GM12801 (cell line): ENCODE data around the gene IL1B.

Experiments used
- TF ChIP-seq, protein P1 (sequence below): IDR thresholded peaks from one replicate; pipeline ENCODE4 v1.5.1; 2011; ENCODE audit warnings: control low read depth; ENCODE audit not compliant: insufficient read length; ENCODE audit errors: extremely low read depth

IL1B gene

DNA sequence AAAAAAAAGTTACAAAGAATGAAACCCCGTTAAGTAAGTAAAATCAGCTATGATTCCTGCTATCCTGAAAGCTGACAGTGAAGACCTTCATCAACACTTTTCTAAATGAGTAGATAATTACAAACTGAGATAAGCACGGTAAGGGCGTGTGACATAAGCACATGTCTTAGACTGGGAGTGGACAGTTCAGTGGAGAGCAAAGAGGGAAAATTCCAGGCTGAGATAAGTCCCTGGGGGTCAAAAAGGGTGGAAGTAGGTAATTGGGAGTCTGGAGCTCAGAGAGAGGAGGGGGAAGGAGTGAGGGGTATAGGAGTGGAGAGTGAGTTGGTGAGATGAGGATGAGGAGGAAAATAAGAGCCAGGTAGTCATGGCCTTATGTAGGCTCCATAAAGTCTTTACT lies 47.9 kb downstream of the IL1B start:
- TF ChIP-seq, protein P1, sequence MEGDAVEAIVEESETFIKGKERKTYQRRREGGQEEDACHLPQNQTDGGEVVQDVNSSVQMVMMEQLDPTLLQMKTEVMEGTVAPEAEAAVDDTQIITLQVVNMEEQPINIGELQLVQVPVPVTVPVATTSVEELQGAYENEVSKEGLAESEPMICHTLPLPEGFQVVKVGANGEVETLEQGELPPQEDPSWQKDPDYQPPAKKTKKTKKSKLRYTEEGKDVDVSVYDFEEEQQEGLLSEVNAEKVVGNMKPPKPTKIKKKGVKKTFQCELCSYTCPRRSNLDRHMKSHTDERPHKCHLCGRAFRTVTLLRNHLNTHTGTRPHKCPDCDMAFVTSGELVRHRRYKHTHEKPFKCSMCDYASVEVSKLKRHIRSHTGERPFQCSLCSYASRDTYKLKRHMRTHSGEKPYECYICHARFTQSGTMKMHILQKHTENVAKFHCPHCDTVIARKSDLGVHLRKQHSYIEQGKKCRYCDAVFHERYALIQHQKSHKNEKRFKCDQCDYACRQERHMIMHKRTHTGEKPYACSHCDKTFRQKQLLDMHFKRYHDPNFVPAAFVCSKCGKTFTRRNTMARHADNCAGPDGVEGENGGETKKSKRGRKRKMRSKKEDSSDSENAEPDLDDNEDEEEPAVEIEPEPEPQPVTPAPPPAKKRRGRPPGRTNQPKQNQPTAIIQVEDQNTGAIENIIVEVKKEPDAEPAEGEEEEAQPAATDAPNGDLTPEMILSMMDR: no peak

DNA sequence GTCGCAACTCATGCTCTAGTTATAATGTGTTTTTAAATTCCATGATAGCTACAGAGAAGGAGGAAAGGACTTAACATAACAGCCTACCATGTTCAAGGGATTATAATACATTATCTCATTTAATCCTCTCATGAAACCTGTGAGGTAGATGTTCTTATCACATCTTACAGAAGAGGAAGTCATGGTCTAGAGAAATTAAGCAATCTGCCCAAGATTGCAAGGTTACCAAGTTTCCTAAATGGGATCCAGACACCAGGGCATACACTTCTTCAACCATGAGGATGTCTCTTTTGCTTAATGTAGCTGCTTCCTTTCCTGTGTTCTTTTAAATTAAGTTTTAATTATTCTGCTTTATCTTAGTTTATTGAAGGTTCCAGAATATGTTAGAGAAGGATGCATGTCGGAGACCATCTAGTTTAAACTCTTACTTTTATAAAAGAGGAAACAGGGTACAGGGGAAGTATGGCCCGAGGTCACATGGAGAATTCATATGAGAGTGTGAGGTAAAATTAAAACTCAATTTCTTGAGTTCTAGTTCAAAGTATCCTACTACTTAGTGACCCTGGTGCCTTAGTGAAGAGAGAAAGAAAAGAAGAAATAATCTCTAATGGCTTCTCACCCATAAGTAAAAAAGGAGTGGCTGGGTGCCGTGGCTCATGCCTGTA lies 48.7 kb downstream of the IL1B start:
- TF ChIP-seq, protein P1: no peak

DNA sequence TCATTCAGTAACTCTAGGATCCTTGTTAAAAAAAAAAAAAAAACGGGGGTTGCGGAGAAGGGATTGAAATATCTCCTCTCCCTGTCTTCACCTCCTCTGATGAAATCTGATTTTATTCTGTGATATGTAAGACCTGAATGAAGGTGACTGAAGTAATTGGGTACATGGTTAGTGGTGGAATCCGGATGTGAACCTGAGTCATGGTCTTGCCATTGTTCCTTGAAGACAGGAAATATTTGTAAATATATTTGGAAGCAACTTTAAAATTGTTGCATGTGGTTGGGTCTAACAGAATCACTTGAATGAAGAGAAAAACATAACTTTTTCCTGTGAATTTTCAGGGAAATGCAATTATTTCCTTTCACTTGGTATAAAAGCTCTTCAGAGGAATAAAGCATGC lies 49.3 kb downstream of the IL1B start:
- TF ChIP-seq, protein P1: no peak

DNA sequence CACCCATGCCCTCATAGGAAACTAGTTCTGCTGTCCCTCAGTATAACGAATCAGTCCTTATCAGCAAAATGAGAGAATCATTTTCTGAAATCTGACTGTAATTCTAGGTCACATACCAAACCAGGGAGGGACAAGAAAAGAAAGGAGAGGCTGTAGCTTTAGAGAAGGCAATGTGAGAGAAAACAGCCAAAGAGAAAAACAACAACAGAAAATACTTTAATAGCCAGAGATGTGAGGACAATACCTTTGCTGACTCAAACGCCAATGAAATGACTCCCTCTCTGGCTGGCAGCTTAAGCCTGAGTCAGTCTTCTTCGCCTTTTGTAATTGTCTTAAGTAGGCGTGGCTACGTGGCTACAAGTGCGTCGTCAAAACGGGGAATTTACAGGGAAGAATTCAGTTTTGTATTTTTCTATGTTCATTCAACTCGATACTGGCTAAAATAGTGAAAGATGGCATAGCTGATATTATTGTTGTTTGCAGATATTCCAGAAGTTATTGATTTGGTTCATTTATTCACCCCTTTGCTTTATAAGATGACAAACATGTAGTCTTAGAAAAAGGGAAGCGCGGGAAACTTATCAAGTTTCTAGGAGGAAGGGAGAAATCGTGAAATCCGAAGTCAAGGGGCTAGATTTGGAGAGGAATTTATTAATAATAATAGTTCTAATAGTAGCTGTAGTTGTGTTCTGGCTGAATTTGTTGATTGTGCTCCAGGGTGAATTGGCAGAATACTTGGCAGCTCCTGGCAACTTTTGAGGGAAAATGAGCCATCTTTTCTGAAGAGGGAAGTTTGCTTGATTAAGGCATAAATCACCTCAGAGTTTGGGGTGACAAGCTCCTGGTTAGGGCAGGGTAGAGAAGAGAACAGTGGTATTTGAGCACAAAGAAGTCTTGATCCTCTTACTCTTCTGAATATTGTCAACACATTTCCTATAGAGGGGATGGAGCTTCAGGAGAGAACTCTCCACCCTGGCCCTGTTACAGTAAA lies 52.1 kb downstream of the IL1B start, which contains the start of gene IL1A:
TSS of gene IL1A (minus strand) at position 295 of the 991 bp plus-strand sequence. CDS start 723 bp downstream, outside the sequence.
- TF ChIP-seq, protein P1: no peak

DNA sequence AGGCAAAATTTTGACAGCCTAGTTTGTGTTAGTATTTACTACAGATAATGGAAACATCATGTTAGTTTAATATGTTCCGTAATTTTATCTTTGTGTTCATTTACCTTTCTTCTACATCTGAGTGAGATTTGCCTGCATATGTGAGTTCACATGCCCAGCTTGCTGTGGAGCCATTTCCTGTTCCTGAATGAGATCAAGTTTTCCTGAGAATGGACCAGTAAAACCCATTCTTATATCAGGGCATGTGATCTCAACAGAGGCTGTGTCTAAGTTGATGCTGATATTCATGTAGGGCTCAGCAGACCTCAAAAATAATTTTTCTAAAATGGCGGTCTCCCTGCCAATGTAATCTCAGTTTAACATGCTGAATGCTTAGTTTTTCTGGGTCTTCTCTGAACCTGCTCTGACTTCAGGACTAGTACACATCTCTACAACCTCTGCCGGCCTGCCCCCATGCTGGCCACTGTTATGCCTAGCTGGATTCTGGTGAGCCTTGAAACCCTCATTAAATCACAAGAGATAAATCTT lies 53.3 kb downstream of the IL1B start:
- TF ChIP-seq, protein P1: no peak

DNA sequence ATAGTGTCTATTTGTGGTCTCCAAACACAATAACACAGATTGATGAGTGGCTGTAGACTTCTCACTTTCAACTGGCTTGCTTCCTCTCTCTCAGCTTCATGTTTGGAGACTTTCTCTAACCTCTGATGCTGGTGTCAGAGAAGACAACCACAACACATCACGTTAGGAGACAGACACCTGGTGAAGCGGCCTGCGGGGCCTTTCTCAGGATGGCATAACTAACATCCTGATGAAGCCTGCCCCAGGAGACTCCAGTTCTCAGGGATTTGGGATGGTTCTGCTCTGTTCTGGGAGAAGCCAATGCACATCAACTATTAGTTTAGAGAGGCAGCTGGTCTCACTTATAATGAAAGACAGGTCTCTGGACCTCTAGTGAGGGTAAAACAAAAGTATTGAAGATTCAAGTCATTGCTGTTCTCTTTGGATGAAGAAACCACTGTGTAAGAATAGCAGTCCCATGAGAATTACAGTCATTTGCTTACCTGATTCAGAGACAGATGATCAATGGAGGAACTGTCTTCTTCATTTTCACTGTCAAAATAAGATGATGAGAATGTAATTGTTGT lies 54.3 kb downstream of the IL1B start:
- TF ChIP-seq, protein P1: no peak
